Hepatic stellate cell (primary cell): ENCODE measurements around the gene CMBL.
A peak's percentile ranks its signal among the peaks of the same experiment; 100 is the strongest.
"Not testable (repeated sequence)": the region's sequence is repeated elsewhere in the genome, so short reads cannot be mapped to it uniquely, and the experiment has no call there.

Experiments used
- DNase-seq: peaks from one replicate; pipeline ENCODE4 v3.0.0; 2011; ENCODE audit warnings: low spot score

CMBL gene

DNA sequence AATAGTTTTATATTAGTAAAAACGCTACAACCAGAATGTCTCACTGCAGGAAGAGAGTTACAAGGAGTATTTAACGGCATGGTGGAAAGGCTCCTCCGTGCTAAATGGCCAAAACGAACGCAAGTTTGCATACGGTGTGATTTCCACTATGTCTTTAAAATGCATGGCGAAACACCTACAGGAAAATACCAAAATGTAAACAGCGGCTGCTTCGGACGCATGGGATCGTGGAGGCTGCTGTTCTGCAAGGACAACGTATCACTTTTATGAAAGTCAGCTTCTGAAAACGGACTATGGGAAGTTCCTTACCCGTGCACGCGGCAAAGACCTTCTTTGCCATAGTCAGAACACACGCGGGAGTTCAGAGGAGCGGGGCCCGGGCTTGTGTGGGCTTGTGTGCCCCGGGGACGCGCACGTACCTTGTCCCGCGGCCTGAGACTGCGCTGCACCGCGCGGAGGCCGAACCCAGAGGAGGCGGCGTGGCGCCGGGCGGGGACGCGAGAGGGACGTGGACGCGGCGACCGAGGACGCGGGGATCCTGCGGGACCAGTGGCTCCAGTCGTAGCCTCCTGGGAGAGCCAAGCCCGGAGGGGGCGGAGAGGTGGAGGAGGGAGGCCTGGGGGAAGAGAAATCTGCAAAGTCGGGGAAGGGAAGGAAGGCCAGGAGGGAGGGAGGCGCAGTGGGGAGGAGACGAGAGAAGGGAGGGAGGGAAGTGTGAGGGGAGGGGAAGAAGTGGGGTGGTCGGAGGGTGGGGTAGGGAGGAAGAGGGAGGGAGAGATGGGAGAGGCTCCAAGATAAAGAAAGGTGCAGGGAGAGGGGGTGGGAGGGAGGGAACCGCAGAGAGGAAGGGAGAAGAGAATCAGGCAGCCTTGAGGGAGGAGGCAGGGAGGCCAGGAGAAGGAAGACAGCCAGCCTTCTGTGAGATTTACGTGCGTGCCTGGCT lies at the start of gene CMBL:
CMBL (minus strand) TSS at position 697 of the 943 bp plus-strand sequence. CDS start 17,140 bp downstream, outside the sequence.
- peak; percentile 66 for DNase-seq

DNA sequence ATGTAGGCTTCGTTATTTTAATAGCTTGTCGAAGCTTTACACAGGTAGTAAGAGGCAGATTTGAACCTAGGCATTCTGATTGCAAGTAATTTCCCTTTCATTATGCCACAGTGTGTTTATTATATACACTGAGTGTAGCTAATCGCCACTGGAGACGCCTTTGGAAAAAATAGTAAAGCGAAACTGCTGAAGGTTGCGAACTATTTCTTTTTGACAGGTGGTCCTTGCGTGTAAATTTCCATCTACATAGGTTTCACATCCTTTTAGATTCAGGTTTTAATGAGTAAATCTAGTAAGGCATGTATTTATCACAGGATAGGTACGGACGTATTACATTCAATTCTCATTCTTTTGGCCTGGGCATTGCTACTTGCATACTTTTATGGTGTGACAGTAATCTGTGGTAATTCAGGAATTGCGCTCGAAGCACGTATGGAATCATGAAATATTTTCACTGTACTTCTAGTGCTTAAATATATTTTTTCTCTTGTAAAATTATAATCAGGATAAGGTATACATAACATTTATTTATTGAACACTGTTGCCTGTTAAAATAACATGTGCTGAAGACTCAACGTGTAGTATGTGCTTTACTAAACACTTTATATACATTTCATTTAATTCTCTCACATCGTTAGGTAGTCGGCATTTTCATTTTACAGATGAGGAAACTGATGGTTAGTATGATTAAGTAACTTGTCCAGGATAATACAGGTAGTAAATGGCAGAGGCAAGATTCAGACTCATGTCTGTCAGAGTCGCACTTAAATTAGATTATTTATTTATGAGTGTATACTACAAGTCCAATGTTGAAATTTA lies 47.6 kb upstream of the CMBL start:
- peak; percentile 16 for DNase-seq

DNA sequence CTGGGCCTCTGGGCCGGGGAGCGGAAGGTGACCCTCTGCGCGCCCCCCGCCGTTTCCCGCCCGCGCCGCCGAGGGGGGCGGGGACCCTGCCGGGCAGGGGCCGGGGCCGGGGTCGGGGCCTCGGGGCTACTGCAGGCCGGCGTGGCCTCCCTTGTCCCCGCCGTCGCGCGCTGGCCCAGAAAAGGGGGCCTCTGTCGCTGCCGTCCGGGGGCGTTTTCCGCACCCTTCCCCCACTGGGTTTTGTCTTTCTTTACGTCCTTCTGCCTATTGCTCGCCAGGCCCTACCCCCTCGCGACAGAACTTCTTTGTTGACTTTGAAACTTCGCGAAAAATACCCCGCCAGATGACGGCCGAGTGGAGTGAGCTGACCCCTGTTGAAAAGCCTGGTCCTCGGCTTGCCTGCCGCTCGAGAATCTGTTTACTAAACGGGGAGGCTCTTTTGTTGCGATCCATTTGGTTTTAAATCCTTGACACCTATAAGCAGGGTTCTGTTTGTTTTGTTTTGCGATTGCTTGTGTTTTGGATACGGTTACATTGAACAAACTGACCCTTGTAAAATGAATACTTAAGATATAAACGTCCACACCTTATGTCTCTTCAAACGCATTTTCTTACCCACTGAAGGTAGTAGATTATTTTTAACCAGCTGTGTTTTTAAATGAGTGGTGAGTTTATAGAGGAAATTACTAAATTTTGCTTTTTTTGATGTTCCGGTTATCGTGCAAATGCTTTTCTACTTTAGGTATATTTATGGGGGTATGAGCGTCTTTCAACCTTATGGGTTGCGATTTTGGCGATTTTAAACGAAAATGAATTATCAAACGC lies 46.6 kb upstream of the CMBL start:
- peak; percentile 28 for DNase-seq

DNA sequence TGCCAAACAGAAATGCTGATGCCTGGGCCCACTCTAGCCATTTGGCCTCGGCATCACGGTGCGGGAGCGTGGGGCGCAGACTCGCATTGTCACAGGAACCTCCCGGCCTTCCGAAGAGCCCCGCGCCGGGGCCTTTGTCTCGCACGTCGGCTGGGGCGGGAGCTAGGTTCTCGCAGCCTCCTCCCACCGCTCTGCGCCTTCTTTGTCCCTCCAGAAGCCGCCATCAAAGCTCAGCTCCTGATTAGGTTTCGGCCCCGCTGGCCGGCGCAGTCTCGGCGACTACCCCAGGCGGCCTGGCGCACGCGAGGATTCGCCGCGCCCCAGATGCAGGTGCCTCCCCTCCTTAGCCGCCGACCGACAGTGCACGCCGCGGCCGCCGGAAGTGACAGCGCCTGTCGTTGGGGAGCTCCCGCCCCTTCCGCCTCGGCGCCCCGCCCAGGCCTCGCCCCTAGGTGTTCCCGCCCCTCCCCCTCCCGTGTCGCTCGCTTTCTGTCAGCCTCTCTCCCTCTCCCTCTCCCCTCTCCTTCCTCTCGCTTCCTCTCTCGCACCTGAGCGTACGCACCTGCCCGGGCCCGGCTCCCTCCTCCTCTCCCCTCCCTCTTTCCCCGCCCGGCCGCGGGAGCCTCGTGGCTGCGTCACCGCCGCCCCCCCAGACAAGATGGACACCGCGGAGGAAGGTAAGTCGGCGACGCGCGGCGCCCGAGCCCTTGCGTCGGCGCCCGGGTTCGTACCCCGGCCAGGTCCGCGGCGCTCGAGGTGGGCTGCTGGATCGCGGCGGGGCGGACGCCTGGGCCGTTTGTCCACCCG lies 45.7 kb upstream of the CMBL start, which contains the start of gene MARCHF6:
MARCHF6 (plus strand) TSS at position 455 of the 807 bp plus-strand sequence; CDS start at position 659, 204 bp downstream.
- peak; percentile 77 for DNase-seq

DNA sequence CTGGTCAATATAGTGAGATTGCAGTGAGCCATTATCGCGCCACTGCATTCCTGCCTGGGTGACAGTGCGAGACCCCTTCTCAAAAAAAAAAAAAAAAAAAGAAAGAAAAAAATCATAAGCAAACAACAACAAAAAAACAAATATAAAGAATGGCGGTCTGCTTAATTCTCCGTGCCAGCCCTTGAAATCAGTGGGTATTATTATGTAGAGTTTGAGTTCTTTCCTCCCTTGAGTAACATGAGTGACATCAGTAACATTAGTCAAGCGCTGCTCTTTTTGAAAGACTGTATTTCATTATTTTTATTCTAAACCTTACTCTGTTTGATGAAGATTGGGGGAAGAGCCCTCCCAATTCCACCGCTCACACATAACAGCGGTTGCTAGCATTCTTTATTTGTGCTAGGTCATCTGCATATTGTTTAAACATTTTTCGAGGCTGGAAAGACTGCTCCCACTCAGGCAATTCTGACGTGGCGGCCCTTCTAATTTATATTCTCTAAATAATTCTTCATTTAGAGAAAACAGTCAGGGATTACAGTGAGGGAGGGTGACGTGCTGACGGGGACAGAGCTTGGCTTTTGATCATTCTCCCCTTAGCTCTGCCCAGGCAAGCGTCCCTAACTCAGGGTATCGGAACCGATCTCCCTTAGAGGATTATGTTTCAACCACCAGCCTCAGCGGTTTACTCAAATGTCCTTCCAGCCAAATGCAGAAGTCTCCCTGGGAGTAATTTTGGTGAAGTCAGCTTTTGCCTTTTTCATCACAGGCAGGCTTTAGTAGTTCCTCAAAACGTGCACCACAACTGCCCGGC lies 44.9 kb upstream of the CMBL start:
- DNase-seq: no peak

DNA sequence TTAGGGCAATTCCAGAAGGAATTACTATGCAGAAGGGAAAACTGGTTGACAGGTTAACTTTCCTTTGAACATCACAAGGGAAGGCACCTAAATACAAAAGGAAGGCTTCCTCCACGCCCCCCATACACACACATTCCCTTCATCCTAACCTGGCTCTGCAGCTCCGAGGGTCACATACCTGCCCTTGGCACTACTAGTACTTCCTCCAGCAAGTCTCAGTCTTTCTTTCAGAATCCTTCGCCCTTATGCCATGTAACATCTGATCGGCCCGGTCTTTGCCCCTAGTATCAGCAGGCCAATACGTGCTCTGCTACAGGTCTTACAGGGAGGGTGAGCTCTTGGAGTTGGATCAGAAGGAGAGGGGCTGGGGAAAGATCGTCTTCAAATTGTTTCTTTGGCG lies 44.2 kb upstream of the CMBL start:
- no peak for DNase-seq

DNA sequence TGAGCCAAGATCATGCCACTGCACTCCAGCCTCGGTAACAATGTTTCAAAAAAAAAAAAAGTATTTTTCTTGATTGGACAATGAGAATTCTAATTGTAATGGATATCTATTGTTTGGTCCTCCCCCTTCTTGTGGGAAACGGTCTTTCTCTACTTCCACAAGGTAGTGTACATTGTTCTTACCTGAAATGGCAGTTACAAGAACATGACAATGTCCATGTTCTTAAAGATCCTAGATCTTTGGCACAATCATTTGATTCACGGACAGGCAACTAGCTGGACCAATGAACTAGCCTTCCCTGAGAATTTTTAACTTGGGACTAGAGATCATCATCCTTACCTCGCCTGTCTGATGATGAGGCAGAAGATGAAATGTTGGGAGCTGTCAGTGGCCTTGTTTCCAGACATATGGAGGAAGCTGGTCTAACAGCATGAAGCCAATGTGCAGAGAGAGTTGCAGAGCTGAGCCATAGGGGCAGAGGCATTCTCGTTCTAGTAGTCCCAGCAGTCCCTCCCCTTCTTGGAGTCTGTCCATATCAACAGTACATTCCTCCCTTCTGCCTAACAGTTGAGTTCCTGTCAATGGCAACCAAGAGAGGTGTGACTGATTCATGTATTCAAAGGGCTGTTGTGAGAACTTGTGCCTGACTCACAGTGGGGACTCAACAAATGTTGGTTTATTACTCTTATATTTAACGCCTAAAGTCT lies 43.6 kb upstream of the CMBL start:
- peak; percentile 26 for DNase-seq

DNA sequence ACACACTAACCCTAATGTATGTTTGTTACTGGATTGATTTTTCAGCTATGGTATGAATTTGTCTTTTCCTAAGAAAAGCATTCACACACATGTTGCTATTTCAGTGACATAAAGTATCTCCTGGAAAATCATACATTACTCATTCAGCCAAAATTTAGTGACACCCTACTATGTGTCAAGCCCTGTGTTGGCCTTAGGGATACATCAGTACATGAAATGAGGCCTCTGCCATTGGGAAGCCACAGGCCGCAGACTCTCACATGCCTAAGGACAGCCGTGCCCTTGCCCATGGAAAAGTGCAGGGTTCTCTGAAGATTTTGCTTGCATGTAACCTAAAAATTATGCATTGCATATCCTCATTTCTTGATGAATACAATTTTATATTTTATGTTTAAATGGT lies 40.6 kb upstream of the CMBL start:
- no peak for DNase-seq

DNA sequence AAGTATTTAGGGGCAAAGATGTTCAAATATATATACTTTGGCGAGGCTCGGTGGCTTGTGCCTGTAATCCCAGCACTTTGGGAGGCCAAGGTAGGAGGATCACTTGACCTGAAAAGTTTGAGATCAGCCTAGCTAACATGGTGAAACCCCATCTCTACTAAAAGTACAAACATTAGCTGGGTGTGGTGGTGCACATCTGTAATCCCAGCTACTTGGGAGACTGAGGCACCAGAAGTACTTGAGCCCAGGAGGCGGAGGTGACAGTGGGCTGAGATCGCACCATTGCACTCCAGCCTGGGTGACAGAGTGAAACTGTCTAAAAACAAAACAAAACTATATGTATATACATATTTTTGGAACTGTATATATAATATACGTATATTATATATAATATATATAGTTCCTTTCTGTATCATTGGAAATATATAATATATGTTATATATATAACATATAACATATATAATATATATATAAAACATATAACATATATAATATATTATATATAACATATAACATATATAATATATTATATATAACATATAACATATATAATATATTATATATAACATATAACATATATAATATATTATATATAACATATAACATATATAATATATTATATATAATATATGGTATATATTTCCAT lies 36.9 kb upstream of the CMBL start:
- DNase-seq: not testable (repeated sequence)

DNA sequence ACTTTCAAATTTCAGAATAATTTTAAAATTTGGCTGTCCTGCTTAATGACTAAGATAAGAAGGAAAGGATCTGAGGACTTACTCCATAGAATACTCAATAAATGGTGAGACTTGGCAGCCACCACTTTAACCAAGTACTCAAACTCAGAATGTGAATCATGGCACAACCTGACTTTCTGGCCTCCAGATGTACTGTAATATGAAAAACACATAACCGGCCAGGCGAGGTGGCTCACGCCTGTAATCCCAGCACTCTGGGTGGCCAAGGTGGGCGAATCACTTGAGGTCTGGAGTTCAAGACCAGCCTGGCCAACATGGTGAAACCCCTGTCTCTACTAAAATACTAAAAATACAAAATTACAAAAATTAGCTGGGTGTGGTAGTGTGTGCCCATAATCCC lies 35.8 kb upstream of the CMBL start:
- DNase-seq: no peak

DNA sequence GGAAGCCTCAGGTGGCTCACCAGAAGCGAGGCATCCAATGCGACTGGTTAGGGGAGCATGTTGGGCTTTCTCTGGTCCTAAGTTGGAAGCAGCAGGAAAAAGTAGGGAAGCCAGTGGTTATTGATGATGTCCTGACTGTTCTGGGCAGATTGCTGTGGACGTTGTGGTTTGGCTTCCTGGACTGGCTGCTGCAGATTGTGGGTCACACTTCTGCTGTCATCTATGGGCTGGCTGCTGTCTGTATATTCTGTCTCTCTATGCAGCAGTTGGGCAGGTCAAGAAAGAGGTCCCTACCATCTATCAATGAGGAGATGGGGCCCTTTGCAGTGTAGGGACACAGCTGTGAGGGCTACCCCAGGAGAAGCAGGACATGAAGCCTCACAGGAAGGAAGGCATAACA lies 32.3 kb upstream of the CMBL start:
- no peak for DNase-seq

DNA sequence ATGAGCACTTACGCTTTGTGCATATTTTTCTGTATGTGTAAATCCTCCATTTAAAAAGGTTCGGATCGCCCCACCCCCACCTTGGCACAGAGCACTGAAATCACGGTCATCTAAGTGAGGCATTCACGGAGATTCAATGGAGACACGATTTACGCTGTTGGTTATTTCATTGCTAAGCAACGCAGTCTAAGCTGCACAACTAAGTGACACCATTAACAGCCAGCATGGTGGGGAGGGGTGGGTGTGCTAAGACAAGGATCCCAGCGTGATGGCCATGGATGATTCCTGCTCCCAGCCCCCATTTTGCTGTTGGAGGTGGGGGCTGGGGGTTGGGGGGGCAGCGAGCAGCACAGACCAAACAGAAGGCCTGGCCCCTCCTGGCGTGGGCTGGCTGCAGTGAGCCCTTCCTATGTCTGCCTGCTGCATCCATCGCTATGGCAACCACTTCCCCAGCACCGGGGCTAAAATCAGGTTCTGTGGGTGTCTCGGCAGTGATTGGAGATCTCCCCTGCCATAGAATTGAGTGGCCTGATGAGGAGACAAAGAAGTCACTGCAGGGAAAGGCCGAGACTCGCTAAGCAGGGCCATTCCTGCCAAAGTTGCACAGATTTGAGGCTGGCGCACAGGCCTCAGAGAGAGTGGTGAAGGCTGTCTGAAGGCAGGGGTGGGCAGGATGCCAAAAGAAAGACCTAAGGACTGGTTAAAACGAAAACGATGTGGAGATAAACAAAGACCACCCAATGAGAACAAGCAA lies 31.5 kb upstream of the CMBL start:
- DNase-seq: no peak

DNA sequence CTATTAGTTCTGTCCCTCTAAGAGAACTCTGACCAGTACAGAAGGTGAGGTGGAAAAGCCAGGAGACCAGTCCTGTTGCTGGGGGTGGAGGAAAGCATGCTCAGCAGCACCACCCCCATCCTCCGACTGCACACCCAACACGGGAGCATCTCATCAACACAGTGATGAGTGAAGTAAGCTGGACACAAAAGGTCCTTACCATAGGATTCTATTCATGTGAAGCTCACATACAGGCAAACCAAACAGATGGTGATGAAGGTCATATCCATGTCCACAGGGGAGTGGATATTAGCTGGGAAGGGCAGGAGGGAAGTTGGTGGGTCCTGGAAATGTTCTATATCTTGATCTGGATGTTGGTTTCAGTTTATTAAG lies 31.0 kb upstream of the CMBL start:
- DNase-seq: no peak

DNA sequence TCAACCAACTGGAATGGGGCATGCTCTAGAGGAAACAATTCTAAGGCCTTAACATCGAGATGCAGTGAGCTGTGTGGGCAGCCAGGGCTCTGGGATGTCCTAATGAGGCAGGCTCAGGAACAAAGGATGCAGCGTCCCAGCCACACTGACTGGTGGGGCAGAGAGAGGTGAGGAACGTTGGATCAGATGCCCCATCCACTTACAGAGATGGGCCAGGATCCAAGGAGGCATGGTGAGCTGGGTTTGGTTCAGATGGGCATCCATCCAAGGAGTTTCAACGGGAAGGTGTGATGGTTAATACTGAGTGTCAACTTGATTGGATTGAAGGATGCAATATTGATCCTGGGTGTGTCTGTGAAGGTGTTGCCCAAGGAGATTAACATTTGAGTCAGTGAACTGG lies 30.3 kb upstream of the CMBL start:
- no peak for DNase-seq

DNA sequence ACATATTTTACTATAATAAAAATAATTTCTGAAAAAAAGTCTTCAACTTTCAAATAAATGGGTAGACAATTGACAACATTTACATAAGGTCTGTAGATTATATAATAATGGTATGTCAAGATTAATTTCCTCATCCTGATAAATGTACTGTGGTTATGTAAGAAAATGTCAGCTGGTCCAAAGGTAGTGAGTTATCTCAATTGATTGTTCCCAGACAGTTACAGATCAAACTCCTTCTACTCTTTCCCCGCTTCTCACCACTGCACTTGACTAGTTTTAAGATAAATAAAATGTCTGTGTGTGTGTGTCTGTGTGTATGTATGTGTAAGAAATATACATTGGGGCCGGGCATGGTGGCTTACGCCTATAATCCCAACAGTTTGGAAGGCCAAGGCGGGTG lies 29.4 kb upstream of the CMBL start:
- DNase-seq: no peak

DNA sequence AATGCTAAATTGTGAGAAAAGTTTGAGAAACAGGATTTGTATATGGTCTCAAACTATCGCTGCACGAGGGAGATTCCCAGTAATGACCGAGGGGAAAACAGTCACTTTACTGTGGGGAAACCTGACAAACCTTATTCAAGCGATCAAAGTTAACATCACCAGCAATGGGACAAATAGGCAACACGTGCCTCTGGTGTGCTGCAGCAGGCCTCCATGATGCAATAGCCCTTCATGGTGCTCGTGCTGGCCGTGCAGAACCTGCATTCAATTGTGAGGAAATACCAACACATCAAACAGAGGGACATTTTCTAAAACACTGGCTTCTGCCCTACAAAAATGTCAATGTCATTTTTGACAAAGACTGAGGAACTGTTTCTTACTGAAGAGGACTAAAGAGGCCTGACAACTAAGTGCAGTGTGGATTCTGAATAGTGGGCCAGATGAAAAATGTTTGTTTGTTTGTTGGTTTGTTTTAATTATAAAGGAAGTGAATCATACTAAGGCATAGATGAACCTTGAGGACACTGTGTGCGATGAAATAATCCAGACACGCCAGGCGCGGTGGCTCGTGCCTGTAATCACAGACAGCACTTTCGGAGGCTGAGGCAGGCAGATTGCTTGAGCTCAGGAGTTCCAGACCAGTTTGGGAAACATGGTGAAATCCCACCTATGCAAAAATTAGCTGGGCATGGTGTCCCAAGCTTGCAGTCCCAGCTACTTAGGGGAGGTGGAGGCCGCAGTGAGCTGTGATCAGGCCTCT lies 28.2 kb upstream of the CMBL start:
- no peak for DNase-seq

DNA sequence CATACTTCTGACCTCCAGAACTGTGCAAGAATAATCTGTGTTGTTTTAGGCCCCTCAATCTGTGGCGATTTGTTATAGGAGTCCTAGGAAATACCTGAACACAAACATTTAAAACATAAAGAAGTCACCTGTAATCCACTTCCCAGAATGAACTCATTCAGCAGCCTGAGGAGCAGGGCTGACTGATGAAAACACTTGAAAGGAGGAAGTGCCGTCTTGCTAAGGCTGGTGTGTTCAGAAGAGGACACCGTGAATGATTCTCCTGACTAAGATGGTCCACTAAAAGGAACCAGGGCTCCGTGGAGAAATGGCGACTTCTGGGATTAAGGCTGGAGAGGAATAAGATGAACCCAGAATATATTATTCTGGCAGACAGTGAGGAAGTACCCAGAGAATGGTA lies 27.1 kb upstream of the CMBL start:
- DNase-seq: no peak
